SK-N-MC (cell line): Measurements from ENCODE around the gene KCNA10.

Source experiments
- DNase-seq: peaks from one replicate; pipeline ENCODE4 v3.0.0-alpha.2; 2011; ENCODE audit warnings: low read depth, low spot score
- H3K27ac ChIP-seq: fragments of 200-600 bp; sonication (generic); 2 replicates; pipeline ENCODE4 v1.5.1; 2016; ENCODE audit warnings: mixed run types
- H3K36me3 ChIP-seq: fragments of 200-600 bp; sonication (generic); 2 replicates; pipeline ENCODE4 v1.6.1; 2017; ENCODE audit warnings: antibody characterized with exemption, low read length, mixed read lengths; ENCODE audit not compliant: insufficient read depth
- H3K4me3 ChIP-seq: fragments of 200-600 bp; sonication (generic); 2 replicates; pipeline ENCODE4 v1.5.1; 2016
- H3K9ac ChIP-seq: fragments of 200-600 bp; sonication (generic); 2 replicates; pipeline ENCODE4 v1.8.0; 2017; ENCODE audit warnings: mixed run types, mixed read lengths; ENCODE audit not compliant: insufficient read length
- H3K9me3 ChIP-seq: fragments of 200-600 bp; sonication (generic); 2 replicates; pipeline ENCODE4 v1.6.1; 2017; ENCODE audit warnings: low read depth, mild to moderate bottlenecking, antibody characterized with exemption, low read length, moderate library complexity, mixed read lengths
- EZH2 ChIP-seq: fragments of 200-600 bp; sonication (generic); IDR thresholded peaks from one replicate; pipeline ENCODE4 v1.6.1; 2017; ENCODE audit warnings: antibody characterized with exemption
- FOXP2 ChIP-seq: optimal IDR thresholded peaks from 2 replicates; pipeline ENCODE3; 2011; ENCODE audit warnings: mild to moderate bottlenecking, moderate library complexity; ENCODE audit not compliant: insufficient read depth; ENCODE audit errors: extremely low read length, control extremely low read depth
- POLR2AphosphoS5 ChIP-seq: IDR thresholded peaks from 2 replicates; pipeline ENCODE4 v1.6.1; 2012; ENCODE audit warnings: mild to moderate bottlenecking, low read depth, low read length, borderline replicate concordance

KCNA10 gene

DNA sequence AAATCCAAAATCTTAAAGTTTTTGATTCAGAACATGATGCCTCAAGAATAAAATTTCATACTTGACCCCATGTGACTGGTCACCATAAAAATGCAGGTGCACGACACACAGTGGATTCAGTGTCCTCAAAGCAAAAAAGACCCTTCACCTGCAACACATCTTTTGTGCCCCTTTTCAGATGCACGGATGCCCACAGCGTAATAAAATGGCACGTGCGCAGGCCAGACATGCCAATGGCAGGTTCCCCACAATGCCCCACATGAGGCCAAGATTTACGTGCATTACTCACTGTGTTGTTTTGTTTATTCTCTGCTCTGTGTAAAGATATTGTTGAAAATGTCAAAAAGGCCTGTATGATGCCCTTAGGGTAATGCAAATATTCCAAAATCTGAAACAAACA is 9.3 kb downstream of the KCNA10 start:
- Histone ChIP-seq H3K9me3 (no peaks in the 10 kb centered on the region), H3K36me3 (no peaks in the 10 kb centered on the region)
- TF ChIP-seq FOXP2 (no peak), EZH2 (no peak), POLR2AphosphoS5 (no peak)

GRCh38 chr1:110508028-110508940 is 10.7 kb downstream of the KCNA10 start:
- H3K36me3 ChIP-seq: no peaks in the 10 kb centered on the region
- no peak overlapping the region for H3K9ac ChIP-seq
- H3K4me3 ChIP-seq: no peak overlapping the region
- H3K9me3 ChIP-seq: no peaks in the 10 kb centered on the region
- no peak for DNase-seq
- TF ChIP-seq EZH2: no peak
- no peak for TF ChIP-seq POLR2AphosphoS5
- TF ChIP-seq FOXP2: no peak
- H3K27ac ChIP-seq: no peak overlapping the region

More for the DNA sequence above, 9.3 kb downstream of the KCNA10 start:
- no peak overlapping the region for H3K4me3 ChIP-seq
- DNase-seq: no peak
- no peak overlapping the region for H3K27ac ChIP-seq
- no peak overlapping the region for H3K9ac ChIP-seq

GRCh38 chr1:110506541-110506940 is 12.4 kb downstream of the KCNA10 start:
- TF ChIP-seq EZH2: no peak
- TF ChIP-seq FOXP2: no peak
- TF ChIP-seq POLR2AphosphoS5: no peak
- no peak overlapping the region for H3K27ac ChIP-seq
- no peak overlapping the region for H3K9ac ChIP-seq
- H3K36me3 ChIP-seq: no peaks in the 10 kb centered on the region
- DNase-seq: no peak
- no peak overlapping the region for H3K4me3 ChIP-seq
- no peaks in the 10 kb centered on the region for H3K9me3 ChIP-seq

DNA sequence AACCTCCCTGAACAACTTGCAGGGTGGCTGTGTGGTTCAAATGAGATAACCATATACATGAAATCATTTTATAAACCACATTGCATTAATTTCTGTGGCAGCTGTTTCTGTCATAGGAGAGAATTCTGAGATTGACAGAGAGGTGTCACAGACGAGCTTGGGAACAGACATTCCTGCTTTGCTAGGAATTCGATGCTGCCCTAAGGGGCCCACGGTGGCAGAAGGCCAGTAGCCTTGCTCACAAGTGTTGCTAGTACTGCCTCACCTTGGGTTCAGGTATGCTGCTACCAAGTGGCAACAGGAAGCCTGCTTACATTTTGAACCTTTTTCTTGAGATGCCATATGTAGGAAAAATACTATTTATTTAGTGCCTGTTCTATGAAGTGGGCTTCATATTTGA is 13.4 kb downstream of the KCNA10 start:
- TF ChIP-seq EZH2 (no peak), FOXP2 (no peak), POLR2AphosphoS5 (no peak)
- Histone ChIP-seq H3K36me3 (no peaks in the 10 kb centered on the region), H3K9me3 (no peaks in the 10 kb centered on the region), H3K4me3 (no peak overlapping the region), H3K27ac (no peak overlapping the region), H3K9ac (no peak overlapping the region)
- DNase-seq: no peak

- DNase-seq: no peak
- H3K9ac ChIP-seq: no peak overlapping the region
- no peaks in the 10 kb centered on the region for H3K36me3 ChIP-seq
- TF ChIP-seq POLR2AphosphoS5: no peak
- no peak for TF ChIP-seq EZH2
- TF ChIP-seq FOXP2: no peak
- no peak overlapping the region for H3K27ac ChIP-seq
- H3K9me3 ChIP-seq: no peaks in the 10 kb centered on the region
- no peak overlapping the region for H3K4me3 ChIP-seq
Measured at GRCh38 chr1:110504226-110504625, 14.7 kb downstream of the KCNA10 start.

GRCh38 chr1:110503471-110503870 is 15.5 kb downstream of the KCNA10 start:
- TF ChIP-seq EZH2 (no peak), POLR2AphosphoS5 (no peak), FOXP2 (no peak)
- Histone ChIP-seq H3K4me3 (no peak overlapping the region), H3K9ac (no peak overlapping the region), H3K9me3 (no peaks in the 10 kb centered on the region), H3K36me3 (no peaks in the 10 kb centered on the region), H3K27ac (no peak overlapping the region)
- DNase-seq: no peak

DNA sequence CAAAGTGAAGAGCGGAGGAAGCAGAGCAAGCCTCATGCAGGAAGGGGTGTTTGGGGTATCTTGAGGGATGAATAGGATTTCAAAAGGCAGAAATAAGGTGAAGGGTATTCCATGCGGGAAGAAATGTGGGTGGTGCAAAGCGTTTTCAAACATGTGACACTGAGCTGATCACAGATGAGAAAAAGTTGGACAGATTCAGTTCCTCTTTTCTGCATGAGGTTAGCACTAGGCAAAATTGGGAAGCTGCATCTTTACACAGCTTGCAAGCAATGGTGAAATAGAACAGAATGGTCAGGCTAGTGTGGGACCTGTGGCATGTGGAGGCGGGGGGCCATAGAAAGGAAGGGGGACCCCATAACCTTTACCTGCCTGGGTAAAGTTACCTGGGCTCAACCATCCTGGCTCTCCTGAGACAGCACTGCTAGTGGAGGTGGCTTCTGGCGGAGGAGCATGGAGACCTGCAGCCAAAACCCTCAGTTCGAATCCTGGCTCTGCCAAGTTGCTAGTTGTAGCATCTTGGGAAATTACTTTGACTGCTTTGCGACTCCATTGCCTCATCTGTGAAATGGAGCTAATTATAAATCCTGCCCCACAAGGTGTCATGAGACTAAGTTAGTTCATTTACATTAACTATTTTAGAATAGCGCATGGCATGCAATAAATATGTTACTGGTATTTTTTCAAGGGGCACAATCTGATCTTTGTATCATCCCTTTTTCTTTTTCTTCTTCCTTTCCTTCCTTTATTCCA is 16.4 kb downstream of the KCNA10 start:
- Histone ChIP-seq H3K9me3 (no peaks in the 10 kb centered on the region), H3K27ac (no peak overlapping the region), H3K36me3 (no peaks in the 10 kb centered on the region), H3K4me3 (no peak overlapping the region), H3K9ac (no peak overlapping the region)
- no peak for TF ChIP-seq FOXP2
- no peak for TF ChIP-seq POLR2AphosphoS5
- TF ChIP-seq EZH2: no peak
- no peak for DNase-seq

DNA sequence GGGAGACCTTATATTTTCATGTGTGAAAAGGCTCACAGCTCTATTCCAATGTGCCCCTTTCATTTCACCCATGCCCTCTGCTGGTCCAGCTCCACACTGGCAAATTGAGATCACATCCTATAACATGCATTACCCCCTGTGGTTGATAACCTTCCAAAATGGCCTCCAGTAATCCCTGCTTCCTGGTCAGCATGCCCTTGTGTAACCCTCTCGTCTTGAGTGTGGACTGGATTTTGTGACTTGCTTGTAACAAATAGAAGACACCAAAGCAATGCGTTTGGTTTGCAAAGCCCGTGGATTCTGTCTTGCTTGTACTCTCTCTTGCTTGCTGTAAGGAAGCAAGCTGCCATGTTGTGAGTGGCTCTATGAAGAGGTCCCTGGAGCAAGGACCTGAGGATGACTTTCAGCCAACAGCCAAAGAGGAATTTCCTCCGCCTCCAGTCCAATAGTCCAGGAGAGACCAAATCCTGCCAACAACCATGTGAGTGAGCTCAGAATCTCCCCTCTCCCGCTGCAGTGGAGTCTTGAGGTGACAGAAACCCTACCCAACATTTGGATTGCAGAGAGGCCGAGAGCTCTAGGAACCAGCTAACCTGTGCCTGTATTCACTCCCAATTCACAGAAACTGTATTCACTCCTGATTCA is 17.4 kb downstream of the KCNA10 start:
- Histone ChIP-seq H3K4me3 (no peak overlapping the region), H3K9ac (no peak overlapping the region), H3K27ac (no peak overlapping the region), H3K36me3 (no peaks in the 10 kb centered on the region), H3K9me3 (no peaks in the 10 kb centered on the region)
- no peak for DNase-seq
- TF ChIP-seq FOXP2 (no peak), POLR2AphosphoS5 (no peak), EZH2 (no peak)
